SHP77 (cell line): Measurements from ENCODE around the gene IGFBP1.
"Not testable (repeated sequence)": the region's sequence is repeated elsewhere in the genome, so short reads cannot be mapped to it uniquely, and the experiment has no call there.

Experiments used
- DNase-seq, 2 experiments: peaks; one replicate each; lab custom pipeline; 2025; lab: John Stamatoyannopoulos, UW

The IGFBP1 gene

GRCh38 chr7:45888185-45888992 lies at the start of gene IGFBP1:
Gene IGFBP1, plus strand, starts transcription at chr7:45888488. Its CDS starts 165 bp downstream, at chr7:45888653.
- DNase-seq = no peak

- not testable (repeated sequence) for DNase-seq
These were observed 49.4 kb upstream of the IGFBP1 start for GRCh38 chr7:45838852-45839251.

DNA sequence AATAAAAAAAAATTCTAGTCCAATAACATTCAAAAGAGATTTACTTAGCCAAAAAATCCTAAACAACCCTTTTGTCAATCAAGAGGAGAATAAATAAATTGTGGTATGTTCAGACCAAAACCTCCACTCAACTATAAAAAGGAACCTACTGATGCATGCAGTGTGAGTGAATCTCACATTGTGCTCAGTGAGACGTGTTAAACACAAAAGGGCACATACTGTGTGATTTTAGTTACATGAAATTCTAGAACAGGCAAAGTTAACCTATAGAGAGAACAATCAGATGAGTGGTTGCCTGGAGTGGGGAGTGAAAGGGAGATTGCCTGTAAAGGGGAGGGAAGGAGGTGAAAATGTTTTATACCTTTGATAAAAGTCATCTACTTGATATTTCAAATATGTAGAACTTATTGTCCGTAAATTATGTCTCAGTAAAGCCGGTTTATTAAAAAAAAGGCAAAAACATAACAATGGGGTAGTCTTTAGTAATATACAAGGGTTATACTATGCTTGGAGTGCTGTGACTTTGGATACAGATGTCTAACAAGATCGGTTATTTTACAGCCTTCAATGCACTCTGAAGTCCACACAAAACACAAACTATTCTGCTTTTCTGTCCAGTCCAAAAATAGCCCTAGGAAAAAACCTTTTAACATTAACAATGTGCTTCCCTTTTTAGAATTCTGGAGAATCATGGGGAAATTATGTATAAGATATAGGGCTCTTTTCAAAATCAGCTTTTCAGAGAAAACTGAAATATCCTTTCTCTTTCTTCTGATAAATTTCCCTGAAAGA lies 46.2 kb upstream of the IGFBP1 start:
- not testable (repeated sequence) for DNase-seq

GRCh38 chr7:45846536-45846935 lies 41.8 kb upstream of the IGFBP1 start:
- DNase-seq = not testable (repeated sequence)

DNA sequence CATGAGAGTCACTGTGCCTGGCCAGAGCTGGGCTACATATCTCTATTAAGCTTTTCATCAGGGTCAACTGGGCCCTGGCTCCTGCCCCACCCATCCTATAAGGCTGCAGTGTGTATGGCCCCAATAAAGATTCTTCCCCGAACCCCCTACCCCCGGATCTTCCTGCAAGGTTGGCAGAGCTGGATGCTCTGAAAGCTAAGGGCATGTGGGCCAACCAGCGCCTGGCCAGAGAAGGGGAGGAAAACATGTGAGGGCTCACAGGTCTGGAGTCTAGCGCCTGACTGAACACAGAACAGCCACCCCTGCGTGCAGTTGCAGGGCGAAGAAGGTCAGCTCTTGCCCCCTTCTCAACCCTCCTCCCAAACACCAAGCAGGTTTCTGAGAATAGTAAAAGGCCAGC lies 39.6 kb upstream of the IGFBP1 start:
- DNase-seq = not testable (repeated sequence)

- DNase-seq = not testable (repeated sequence)
These were observed 35.3 kb upstream of the IGFBP1 start for GRCh38 chr7:45852984-45853383.

GRCh38 chr7:45853491-45853890 lies 34.8 kb upstream of the IGFBP1 start:
- not testable (repeated sequence) for DNase-seq

DNA sequence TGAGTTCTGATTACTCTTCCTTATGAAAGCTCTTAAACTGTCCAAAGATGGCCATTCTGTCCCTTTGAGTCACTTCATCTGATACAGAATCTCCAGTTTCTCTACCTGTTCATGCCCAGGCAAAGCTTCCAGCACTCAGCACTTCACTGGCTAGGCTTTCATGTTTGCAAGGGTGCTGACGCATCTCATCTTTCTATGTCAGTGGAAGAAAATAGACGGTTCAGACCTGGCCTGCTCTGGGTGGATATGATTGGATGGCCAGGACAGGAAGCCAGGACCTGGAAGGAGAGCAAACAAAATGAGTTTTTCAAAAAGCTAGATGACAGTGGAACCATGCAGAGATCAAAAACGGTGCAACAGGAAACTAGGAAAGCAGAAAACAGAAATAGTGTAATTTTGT lies 32.6 kb upstream of the IGFBP1 start:
- peak; percentile 9 to 42 for DNase-seq

DNA sequence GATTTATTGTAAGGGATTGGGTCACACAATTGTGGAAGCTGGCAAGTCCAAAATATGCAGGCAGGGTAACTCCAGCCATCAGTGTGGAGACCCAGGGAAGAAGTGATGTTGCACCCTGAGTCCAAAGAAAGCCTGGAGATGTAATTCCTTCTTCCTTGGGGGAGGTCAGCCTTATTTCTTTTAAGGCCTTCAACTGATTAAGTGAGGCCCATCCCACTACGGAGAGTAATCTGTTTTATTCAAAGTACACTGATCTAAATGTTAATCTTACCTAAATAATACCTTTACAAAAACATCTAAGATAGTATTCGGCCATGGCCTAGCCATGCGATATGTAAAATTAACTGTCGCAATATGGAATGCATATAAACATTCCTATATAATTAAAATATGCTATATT lies 31.4 kb upstream of the IGFBP1 start:
- not testable (repeated sequence) for DNase-seq

GRCh38 chr7:45863715-45864114 lies 24.6 kb upstream of the IGFBP1 start:
- no peak for DNase-seq

- DNase-seq = peak in 1 of 2 experiments; percentile 21
These were observed 22.5 kb upstream of the IGFBP1 start for GRCh38 chr7:45865594-45866410.

GRCh38 chr7:45867471-45867870 lies 20.8 kb upstream of the IGFBP1 start:
- DNase-seq = no peak

DNA sequence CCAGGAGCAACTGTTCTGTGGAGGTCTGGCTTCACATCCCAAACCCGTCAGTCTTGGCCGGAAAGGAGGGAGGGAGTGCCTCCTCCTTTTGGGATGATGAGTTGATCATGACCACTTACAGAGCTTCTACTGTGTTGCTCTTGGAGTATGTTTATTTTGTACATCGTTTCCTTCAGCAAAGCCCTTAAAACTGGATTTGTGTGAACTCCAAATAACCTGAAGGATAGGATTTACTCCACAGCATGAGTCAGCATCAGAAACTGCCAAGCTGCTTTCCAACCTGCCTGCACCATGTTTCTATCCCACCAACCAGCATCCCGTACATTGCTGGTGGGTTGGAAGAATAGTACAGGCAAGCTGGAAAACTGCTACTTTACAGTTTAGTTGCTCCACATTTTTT lies 18.9 kb upstream of the IGFBP1 start:
- no peak for DNase-seq

GRCh38 chr7:45872116-45873034 lies 15.9 kb upstream of the IGFBP1 start:
- peak; percentile 8 to 31 for DNase-seq

DNA sequence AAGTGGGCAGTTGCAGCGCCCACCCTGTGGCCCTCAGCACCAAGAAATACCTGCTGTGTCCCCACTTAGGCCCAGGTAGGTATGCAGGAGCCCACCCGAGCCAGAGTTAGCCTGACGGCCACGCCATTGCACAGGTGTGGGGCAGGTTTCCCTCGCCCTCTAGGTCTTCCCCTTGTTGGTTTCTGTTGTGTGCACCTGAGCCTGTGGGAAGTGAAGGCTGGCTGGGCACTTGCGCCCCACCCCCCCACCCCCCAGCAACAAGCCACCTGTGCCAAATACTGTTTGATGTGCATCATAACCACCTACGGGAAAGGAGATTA lies 15.3 kb upstream of the IGFBP1 start, which contains the start of gene CCDC201:
Gene CCDC201 (minus strand): TSS at position 48 of the 320 bp plus-strand sequence. CDS start 75 bp downstream, outside the sequence.
- no peak for DNase-seq

DNA sequence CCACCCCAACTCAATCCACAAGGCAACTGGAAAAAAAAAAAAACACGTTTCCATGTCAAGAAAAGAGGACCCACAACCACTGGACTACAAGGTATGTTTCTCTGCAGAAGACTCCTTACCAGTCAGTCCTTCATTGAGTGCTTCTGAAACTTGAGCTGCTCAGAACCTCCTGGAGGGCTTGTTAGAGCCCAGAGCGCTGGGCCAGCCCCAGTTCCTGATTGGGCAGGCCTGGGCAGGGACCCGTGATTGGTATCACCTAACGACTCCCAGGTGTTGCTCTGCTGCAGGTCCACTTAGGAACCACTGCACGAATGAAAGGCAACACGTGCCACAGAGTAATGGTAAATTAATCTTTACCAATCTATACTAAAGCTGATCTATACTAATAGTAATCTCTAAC lies 14.9 kb upstream of the IGFBP1 start:
- no peak for DNase-seq

- no peak for DNase-seq
These were observed 13.7 kb upstream of the IGFBP1 start for GRCh38 chr7:45874408-45875131.

GRCh38 chr7:45876519-45876918 lies 11.8 kb upstream of the IGFBP1 start:
- DNase-seq = no peak

DNA sequence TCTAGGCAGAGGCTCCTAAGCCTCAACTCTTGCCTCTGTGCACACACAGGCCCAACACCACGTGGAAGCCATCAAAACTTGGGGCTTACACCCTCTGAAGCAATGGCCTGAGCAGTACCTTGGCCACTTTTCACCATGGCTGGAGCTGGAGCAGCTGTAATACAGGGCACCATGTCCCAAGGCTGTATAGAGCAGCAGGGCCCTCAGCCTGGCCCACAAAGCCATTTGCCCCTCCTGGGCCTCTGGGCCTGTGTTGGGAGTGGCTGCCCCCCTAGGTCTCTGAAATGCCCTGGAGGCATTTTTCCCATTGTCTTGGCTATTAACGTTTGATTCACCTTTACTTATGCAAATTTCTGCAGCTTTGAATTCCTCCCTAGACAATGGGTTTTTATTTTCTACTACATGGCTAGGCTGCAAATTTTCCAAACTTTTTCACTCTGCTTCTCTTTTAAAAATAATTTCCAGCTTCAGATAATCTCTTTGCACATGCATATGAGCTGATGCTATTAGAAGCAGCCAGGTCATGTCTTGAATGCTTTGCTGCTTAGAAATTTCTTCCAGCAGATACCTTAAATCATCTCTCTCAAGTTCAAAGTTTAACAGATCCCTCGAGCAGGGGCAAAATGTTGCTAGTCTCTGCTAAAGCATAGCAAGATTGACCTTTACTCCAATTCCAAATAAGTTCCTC lies 9.7 kb upstream of the IGFBP1 start:
- no peak for DNase-seq

DNA sequence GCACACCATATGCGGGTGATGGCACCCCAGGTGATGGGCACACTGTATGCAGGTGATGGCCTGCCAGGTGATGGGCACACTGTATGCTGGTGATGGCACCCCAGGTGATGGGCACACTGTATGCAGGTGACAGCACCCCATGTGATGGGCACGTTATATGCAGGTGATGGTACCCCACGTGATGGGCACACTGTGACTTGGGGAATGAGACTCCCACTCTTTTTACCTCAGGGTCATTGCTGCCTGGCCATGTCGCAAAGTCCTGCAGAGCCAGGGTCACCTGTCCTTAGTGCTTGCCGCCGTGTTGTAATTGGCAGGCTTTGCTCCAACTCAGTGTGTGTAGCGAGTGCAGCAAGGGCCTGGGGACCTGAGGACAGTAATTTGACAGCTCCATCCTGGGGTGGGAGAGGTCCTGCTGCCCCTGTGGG lies 7.8 kb upstream of the IGFBP1 start:
- no peak for DNase-seq
